Forelimb muscle (tissue), 1 donor: ENCODE data around the gene KCNK1. TPM values are rescaled to one million over a fixed set of nuclear protein-coding genes. Genes with fewer than 3 reads are reported as not detected.

Experiments
- DNase-seq: peaks from one replicate; pipeline ENCODE4 v3.0.0-alpha.2; 2013; ENCODE audit warnings: low read depth
- polyA plus RNA-seq: library from polyadenylated mRNA; unstranded; fragments of 120-200 nt; gene quantifications from one replicate; pipeline ENCODE4 v1.2.1, GENCODE V29; 2013; ENCODE audit not compliant: insufficient read length

Gene KCNK1
- polyA plus RNA-seq, 1 donor, result 1.3 TPM

GRCh38 chr1:233704170-233704897, 90.4 kb downstream of the KCNK1 start:
- no peak for DNase-seq

GRCh38 chr1:233704898-233705723, 91.2 kb downstream of the KCNK1 start:
- no peak for DNase-seq

- no peak for DNase-seq
These were observed 93.4 kb downstream of the KCNK1 start for GRCh38 chr1:233707153-233707879.

GRCh38 chr1:233707880-233708815, 94.2 kb downstream of the KCNK1 start:
- DNase-seq, result no peak

GRCh38 chr1:233710031-233710430, 96.1 kb downstream of the KCNK1 start:
- DNase-seq, result no peak

- no peak for DNase-seq
These were observed 96.6 kb downstream of the KCNK1 start for GRCh38 chr1:233710507-233710906.

- DNase-seq, result no peak
These were observed 100.8 kb downstream of the KCNK1 start for GRCh38 chr1:233714631-233715217.

- no peak for DNase-seq
These were observed 104.2 kb downstream of the KCNK1 start for GRCh38 chr1:233718057-233718456.

- DNase-seq, result no peak
These were observed 105.9 kb downstream of the KCNK1 start for GRCh38 chr1:233719655-233720341.

- DNase-seq, result no peak
These were observed 107.2 kb downstream of the KCNK1 start for GRCh38 chr1:233721004-233721595.
